Epidermal melanocyte (primary cell): ENCODE data around the gene USP53.
"Not testable (repeated sequence)": the region's sequence is repeated elsewhere in the genome, so short reads cannot be mapped to it uniquely, and the experiment has no call there.

ENCODE experiments used
- DNase-seq: peaks from one replicate; pipeline ENCODE4 v3.0.0; 2011; ENCODE audit warnings: low spot score; ENCODE audit not compliant: insufficient read length

USP53 gene

GRCh38 chr4:119315036-119315435 lies 102.5 kb downstream of the USP53 start:
- no peak for DNase-seq

GRCh38 chr4:119317990-119318389 lies 105.5 kb downstream of the USP53 start:
- DNase-seq = no peak

- no peak for DNase-seq
These were observed 109.6 kb downstream of the USP53 start, which contains the start of gene FABP2 for GRCh38 chr4:119321921-119322687. Gene FABP2 (minus strand): TSS chr4:119322138. CDS start chr4:119322102, 36 bp downstream.

GRCh38 chr4:119328695-119329094 lies 116.2 kb downstream of the USP53 start:
- DNase-seq = no peak

- DNase-seq = no peak
These were observed 117.5 kb downstream of the USP53 start for GRCh38 chr4:119329835-119330620.

GRCh38 chr4:119336332-119336979 lies 123.9 kb downstream of the USP53 start:
- DNase-seq = not testable (repeated sequence)

- no peak for DNase-seq
These were observed 124.5 kb downstream of the USP53 start for GRCh38 chr4:119337010-119337409.

- not testable (repeated sequence) for DNase-seq
These were observed 127.4 kb downstream of the USP53 start for GRCh38 chr4:119339895-119340294.

GRCh38 chr4:119343293-119343692 lies 130.8 kb downstream of the USP53 start:
- DNase-seq = not testable (repeated sequence)
